A673 (cell line): ENCODE data around the gene CLDN7. TPM values are rescaled to one million over a fixed set of nuclear protein-coding genes. Genes with fewer than 3 reads are reported as not detected.

Experiments
- BruUV-seq: library from RNA; stranded (reverse); fragments of 400-500 nt; replicated peaks from 2 replicates; lab custom pipeline; 2021; lab: Mats Ljungman, UMichigan
- CTCF ChIA-PET: fragments of 300-600 bp; sonication (Branson Sonifier 250); formaldehyde crosslinking; loops from one replicate; lab custom pipeline; 2022; ENCODE audit warnings: antibody characterized with exemption; lab: Charles Lee
- POLR2A ChIA-PET: fragments of 300-600 bp; sonication (Branson Sonifier 250); formaldehyde crosslinking; loops from one replicate; lab custom pipeline; 2022; ENCODE audit warnings: antibody characterized with exemption; ENCODE audit not compliant: low non-redundant PET; lab: Charles Lee
- DNase-seq: peaks from one replicate; pipeline ENCODE4 v3.0.0-alpha.2; 2015; ENCODE audit warnings: low spot score
- H3K27ac ChIP-seq: fragments of 200-600 bp; sonication (generic); 2 replicates; pipeline ENCODE4 v1.5.1; 2016; ENCODE audit warnings: mixed run types, low read depth, mild to moderate bottlenecking, mixed read lengths, antibody characterized with exemption, low read length; ENCODE audit not compliant: poor library complexity, severe bottlenecking
- H3K27me3 ChIP-seq: fragments of 200-600 bp; sonication (generic); replicated peaks from 2 replicates; pipeline ENCODE4 v1.6.1; 2017; ENCODE audit warnings: mixed run types, low read depth, mild to moderate bottlenecking, mixed read lengths, antibody characterized with exemption, low read length; ENCODE audit not compliant: insufficient read depth, poor library complexity
- H3K36me3 ChIP-seq: fragments of 200-600 bp; sonication (generic); 2 replicates; pipeline ENCODE4 v1.6.1; 2016; ENCODE audit warnings: mixed run types, mild to moderate bottlenecking, mixed read lengths, antibody characterized with exemption, low read length; ENCODE audit not compliant: insufficient read depth, poor library complexity, severe bottlenecking
- H3K4me1 ChIP-seq: fragments of 200-600 bp; sonication (generic); 2 replicates; pipeline ENCODE4 v1.6.1; 2017; ENCODE audit warnings: mixed run types, mild to moderate bottlenecking, mixed read lengths, antibody characterized with exemption, low read length; ENCODE audit not compliant: insufficient read depth, poor library complexity, severe bottlenecking
- H3K4me3 ChIP-seq: fragments of 200-600 bp; sonication (generic); 2 replicates; pipeline ENCODE4 v1.5.1; 2016; ENCODE audit warnings: low read depth, mixed run types, mild to moderate bottlenecking, mixed read lengths, low read length; ENCODE audit not compliant: poor library complexity, severe bottlenecking
- H3K9me3 ChIP-seq: fragments of 200-600 bp; sonication (generic); 2 replicates; pipeline ENCODE4 v1.6.1; 2016; ENCODE audit warnings: mixed run types, low read depth, mild to moderate bottlenecking, mixed read lengths, antibody characterized with exemption, low read length; ENCODE audit not compliant: poor library complexity, severe bottlenecking
- CTCF ChIP-seq: fragments of 300-800, 200-600 bp; sonication (generic); conservative IDR thresholded peaks from 2 replicates; pipeline ENCODE4 v1.5.1; 2017; ENCODE audit warnings: low read depth, mild to moderate bottlenecking, antibody characterized with exemption, low read length, moderate library complexity, mixed read lengths
- EZH2 ChIP-seq: fragments of 200-600 bp; sonication (generic); IDR thresholded peaks from 2 replicates; pipeline ENCODE4 v1.6.1; 2017; ENCODE audit warnings: borderline replicate concordance, low read depth, mild to moderate bottlenecking, mixed read lengths, antibody characterized with exemption, low read length; ENCODE audit not compliant: poor library complexity, severe bottlenecking
- intact Hi-C: fragments of 100-400 bp; cut with micrococcal nuclease; formaldehyde crosslinking; loops from one replicate; pipeline ENCODE4 v1.10.0; 2022; ENCODE audit not compliant: unreplicated experiment
- total RNA-seq: library from RNA; stranded (reverse); gene quantifications from 2 replicates; pipeline ENCODE4 v1.2.3, GENCODE V29; 2021

Gene CLDN7
- total RNA-seq, 1 experiment from 2014 or later: not detected

- intact Hi-C loops: no loop called here
- BruUV-seq: no TSS peak
Measured at GRCh38 chr17:7260651-7261378, 1.5 kb downstream of the CLDN7 start.

GRCh38 chr17:7260151-7260550 lies 2.1 kb downstream of the CLDN7 start:
- H3K36me3 ChIP-seq: peaks cover 14% of the 10 kb centered on the region
- H3K4me1 ChIP-seq: peaks cover 16% of the 10 kb centered on the region
- POLR2A ChIA-PET: no interaction called here
- BruUV-seq: no TSS peak
- TF ChIP-seq CTCF: no peak
- TF ChIP-seq EZH2: no peak
- H3K27me3 ChIP-seq: no peaks in the 10 kb centered on the region
- no peaks in the 10 kb centered on the region for H3K9me3 ChIP-seq
- no peak overlapping the region for H3K4me3 ChIP-seq
- intact Hi-C loops: no loop called here
- DNase-seq: no peak
- CTCF ChIA-PET: no interaction called here
- no peak overlapping the region for H3K27ac ChIP-seq

More at GRCh38 chr17:7260651-7261378, 1.5 kb downstream of the CLDN7 start:
- POLR2A ChIA-PET: no interaction called here
- no peaks in the 10 kb centered on the region for H3K9me3 ChIP-seq
- TF ChIP-seq CTCF (no peak), EZH2 (no peak)
- H3K27ac ChIP-seq: no peak overlapping the region
- peaks cover 16% of the 10 kb centered on the region for H3K4me1 ChIP-seq
- H3K27me3 ChIP-seq: no peaks in the 10 kb centered on the region
- CTCF ChIA-PET: no interaction called here
- peaks cover 9% of the 10 kb centered on the region for H3K36me3 ChIP-seq
- DNase-seq: no peak
- no peak overlapping the region for H3K4me3 ChIP-seq

GRCh38 chr17:7259555-7259889 lies 2.8 kb downstream of the CLDN7 start:
- Histone ChIP-seq H3K4me3 (no peak overlapping the region), H3K27me3 (no peaks in the 10 kb centered on the region), H3K4me1 (peaks cover 16% of the 10 kb centered on the region), H3K36me3 (peaks cover 20% of the 10 kb centered on the region), H3K9me3 (no peaks in the 10 kb centered on the region), H3K27ac (peak overlapping the region; percentile 65)
- intact Hi-C loops: no loop called here
- no TSS peak for BruUV-seq
- TF ChIP-seq EZH2 (no peak), CTCF (no peak)
- CTCF ChIA-PET: interaction anchor here (0.6 kb wide), 1 partner anchor 102 kb away, joined by 8 read pairs; no protein-coding TSS in a partner anchor
- POLR2A ChIA-PET: interaction anchor here (0.5 kb wide), 1 partner anchor 1669 kb away, joined by 9 read pairs; no protein-coding TSS in a partner anchor
- DNase-seq: no peak
